HK-2 (cell line): ENCODE measurements around the gene GRIK5.
A peak's percentile ranks its signal among the peaks of the same experiment; 100 is the strongest.

ENCODE experiments used
- DNase-seq: peaks from one replicate; pipeline ENCODE4 v3.0.0-alpha.2; 2018; ENCODE audit not compliant: unreplicated experiment

GRIK5 gene

DNA sequence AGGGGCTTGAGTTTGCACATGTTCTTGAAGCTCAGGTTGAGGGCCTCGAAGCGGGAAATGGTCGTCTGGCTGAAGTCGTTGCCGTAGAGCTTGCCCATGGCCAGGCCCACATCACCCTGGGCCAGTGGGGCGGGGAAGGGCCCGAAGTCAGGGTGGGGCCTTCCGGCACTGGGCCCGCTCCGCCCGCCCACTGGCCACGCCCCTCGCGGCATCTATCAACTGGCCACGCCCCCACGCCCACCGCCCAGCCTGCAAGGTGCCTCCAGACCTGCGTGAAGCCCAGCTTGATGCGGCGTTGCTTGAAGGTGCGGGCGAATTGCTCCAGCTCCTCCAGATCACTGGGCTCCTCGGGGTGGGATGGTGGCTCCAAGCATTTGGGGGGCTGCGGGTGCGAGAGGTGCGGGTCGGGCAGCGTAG, 25.8 kb upstream of the GRIK5 start:
- no peak for DNase-seq

DNA sequence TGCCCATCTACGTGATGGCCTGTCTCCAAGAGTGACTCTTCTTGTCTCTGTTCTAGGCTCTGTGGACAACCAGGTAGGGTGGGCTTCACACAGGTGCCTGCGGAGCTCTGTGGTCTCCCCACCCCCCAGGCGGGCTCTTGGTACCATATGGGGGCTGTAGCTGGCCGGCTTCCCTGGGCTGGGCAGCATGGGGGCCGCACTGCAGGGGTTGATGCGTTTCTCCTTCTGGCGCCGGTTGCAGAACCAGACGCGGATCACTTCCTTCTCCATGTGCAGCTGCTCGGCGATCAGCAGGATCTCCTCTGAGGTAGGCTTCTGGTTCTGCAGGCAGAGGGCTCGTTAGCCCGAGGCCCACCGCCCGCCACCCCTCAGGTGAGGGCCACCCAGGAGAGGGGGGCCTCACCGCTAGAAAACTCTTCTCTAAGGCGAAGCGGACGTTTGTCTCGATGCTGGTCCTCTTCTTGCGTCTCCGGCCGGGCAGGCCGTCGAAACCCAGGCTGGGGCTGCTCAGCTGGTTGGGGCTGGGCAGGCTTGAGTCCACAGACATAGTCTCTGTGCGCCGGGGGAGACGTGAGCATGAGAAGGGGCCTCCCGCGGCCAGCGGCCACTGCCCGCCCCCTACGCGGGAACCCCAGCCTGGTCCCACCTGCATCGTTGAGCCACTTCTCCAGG, 25.3 kb upstream of the GRIK5 start:
- DNase-seq: no peak

DNA sequence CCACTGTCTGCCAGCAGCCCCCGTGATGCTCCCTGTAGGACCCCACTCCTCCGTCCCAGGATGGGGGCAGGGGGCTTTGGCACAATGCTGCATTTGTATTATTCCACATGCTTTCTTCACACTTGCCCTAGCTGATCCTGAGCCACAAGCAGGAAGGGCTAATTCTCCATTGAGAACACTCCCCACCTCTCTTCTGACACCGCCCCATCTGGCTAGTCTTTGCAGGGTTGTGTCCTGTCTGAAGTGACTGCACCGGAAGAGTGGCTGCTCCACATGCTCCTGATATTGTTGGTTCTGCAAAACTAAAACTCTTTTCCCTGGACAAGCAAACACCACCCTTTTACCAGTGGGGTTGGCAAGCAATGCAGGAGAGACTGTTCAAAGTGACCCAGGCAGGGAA, 23.9 kb upstream of the GRIK5 start:
- DNase-seq: no peak

DNA sequence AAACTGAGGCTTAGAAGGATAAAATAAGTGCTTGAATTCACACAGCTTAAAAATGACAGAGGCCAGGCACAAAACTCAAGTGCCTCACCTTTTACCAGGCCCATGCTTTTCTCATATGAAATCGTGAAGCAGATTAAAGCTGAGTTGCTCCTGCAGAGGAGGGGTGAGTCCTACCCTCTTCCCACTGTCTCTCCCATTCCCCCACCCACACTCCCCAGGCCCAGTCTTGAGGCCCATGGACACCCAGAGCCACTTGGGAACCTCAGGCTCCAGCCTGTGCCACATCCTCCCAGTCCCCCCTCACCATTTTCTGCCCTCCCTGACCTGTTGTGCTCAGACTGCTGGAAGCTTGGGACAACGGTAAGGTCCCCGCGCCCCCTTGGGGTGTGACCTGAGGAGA, 23.5 kb upstream of the GRIK5 start:
- no peak for DNase-seq

GRCh38 chr19:42092350-42092749, 22.3 kb upstream of the GRIK5 start:
- no peak for DNase-seq

GRCh38 chr19:42091742-42092141, 21.7 kb upstream of the GRIK5 start:
- no peak for DNase-seq

DNA sequence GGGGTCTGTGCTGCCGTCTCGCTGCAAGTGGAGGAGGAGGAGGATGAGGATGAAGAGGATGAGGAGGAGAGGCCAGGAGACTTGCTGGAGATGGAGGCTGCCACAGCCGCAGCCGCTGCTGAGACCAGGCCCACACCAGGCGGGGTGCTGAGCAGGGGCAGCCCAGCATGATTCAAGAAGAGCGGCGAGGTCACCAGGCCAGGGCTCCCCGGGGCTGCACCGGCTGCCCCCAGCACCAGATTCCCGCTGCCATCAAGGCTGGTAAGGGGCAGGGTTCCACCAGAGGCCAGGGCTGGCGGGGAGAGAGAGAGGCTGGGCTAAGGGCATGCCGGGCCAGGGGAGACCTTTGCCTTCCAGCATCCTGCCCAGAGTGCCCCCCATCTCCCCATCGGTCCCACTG, 21.3 kb upstream of the GRIK5 start:
- no peak for DNase-seq

- DNase-seq: no peak
Measured at GRCh38 chr19:42090672-42091071, 20.7 kb upstream of the GRIK5 start.

- DNase-seq: no peak
Measured at GRCh38 chr19:42089772-42090171, 19.8 kb upstream of the GRIK5 start.

DNA sequence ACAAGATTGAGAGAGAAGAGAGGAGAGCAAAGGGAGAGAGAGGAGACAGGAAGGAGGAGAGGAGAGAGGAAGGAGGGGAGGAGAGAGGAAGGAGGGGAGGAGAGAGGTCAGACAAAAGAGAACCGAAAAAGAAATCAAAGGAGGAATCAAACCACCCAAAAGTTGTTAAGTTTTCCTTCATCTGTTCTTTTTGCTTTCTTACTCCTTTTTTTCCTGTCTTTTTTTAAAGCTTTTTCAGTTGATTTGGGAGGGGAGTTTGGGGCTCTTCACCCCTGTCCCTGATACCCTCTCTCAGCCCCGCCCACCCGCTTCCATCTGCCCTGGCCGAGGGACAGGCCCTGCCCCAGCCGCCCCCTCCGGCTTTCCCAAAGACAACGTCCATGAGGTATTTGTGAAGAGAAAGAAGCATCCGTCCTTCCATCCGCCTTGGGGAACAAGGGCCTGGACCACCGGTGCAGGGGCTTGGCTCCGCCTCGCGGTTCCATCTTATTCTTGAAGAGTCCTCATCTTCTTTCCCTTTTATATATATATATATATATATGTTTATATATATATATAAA, 19.3 kb upstream of the GRIK5 start:
- DNase-seq: no peak

DNA sequence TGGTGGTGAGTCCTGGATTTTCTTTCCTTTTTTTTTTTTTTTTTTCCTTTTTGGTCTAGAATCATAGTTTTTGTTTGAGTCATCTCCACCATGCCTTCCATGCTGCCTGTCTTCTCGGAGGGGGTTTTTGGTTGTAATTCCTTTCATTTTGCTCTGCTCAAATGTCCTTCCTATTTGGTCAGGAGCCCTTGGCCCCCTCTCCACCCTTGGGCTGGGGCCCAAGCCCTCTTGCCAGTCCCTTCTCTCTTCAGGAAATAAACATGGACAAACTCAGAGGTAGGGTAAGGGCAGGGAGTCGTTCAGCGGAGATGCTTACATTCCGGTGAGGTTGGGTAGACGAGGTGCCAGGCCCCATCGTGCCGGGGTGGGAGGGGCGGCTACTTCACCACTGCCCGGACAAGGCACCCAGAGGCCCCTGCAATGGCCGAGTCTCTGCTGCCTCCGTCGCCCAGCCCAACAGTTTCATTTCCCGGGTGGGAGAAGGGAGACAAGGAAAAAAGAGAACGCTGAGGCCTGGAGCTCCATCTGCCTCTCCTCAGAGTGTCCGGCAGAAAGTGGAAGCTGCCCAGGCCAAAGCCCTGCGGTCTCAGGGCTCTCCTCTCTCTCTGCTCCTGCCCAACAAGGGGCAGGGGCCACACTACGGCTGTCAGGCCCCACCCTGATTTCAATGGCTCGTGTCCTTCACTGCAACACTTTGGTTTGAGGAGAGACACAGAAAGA, 18.6 kb upstream of the GRIK5 start:
- DNase-seq: peak; percentile 40

DNA sequence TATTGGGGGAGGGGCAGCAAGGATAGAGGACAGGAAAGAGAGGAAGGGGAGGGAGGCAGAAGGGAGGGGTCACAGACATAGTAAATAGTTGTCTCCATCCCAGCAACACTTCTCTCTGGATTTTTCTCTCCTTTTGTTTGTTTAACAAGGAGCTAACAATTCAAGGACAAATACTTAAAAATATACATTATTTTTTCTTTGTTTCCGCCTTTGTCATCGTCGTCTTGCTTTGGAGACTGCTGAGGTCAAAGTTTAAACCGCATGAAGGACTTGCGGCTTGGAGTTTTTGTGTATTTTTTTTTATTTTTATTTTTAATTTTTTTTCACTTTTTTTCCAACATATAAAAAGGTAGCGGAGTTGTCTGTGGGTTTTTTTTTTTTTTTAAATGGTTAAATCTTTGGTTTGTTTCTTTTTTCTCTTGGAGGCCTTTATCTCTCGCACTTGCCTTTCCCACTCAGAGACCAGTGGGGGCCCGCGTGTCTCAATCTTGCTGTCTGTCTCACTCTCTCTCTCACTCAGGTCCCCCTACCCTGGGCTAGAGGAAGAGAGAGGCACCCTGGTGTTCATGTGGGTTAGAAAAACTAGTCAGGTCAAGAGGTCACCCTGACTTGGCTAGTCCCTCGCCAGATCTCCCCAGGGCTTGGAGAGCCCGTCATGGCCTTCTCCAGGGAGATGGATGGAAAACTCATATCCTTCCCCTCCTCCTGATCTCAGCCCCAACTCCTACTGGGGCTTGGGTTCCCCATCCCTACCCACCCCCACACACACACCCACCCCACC, 17.0 kb upstream of the GRIK5 start:
- no peak for DNase-seq

GRCh38 chr19:42086188-42086736, 16.3 kb upstream of the GRIK5 start:
- no peak for DNase-seq

- DNase-seq: no peak
Measured at GRCh38 chr19:42083537-42083936, 13.5 kb upstream of the GRIK5 start.

GRCh38 chr19:42081584-42082203, 11.7 kb upstream of the GRIK5 start:
- DNase-seq: peak; percentile 35

DNA sequence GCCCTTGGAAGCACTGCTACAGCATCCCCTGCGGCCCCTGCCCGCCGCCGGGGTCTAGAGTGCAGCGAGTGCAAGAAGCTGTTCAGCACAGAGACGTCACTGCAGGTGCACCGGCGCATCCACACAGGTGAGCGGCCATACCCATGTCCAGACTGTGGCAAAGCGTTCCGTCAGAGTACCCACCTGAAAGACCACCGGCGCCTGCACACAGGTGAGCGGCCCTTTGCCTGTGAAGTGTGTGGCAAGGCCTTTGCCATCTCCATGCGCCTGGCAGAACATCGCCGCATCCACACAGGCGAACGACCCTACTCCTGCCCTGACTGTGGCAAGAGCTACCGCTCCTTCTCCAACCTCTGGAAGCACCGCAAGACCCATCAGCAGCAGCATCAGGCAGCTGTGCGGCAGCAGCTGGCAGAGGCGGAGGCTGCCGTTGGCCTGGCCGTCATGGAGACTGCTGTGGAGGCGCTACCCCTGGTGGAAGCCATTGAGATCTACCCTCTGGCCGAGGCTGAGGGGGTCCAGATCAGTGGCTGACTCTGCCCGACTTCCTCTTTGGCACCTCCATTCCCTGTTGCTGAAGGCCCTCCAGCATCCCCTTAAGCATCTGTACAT, 10.9 kb upstream of the GRIK5 start:
- no peak for DNase-seq

DNA sequence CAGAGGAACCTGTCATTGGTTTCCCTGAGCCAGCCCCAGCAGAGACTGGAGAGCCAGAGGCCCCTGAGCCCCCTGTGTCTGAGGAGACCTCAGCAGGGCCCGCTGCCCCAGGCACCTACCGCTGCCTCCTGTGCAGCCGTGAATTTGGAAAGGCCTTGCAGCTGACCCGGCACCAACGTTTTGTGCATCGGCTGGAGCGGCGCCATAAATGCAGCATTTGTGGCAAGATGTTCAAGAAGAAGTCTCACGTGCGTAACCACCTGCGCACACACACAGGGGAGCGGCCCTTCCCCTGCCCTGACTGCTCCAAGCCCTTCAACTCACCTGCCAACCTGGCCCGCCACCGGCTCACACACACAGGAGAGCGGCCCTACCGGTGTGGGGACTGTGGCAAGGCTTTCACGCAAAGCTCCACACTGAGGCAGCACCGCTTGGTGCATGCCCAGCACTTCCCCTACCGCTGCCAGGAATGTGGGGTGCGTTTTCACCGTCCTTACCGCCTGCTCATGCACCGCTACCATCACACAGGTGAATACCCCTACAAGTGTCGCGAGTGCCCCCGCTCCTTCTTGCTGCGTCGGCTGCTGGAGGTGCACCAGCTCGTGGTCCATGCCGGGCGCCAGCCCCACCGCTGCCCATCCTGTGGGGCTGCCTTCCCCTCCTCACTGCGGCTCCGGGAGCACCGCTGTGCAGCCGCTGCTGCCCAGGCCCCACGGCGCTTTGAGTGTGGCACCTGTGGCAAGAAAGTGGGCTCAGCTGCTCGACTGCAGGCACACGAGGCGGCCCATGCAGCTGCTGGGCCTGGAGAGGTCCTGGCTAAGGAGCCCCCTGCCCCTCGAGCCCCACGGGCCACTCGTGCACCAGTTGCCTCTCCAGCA, 10.1 kb upstream of the GRIK5 start:
- no peak for DNase-seq

GRCh38 chr19:42079276-42079669, 9.3 kb upstream of the GRIK5 start:
- peak; percentile 18 for DNase-seq

GRCh38 chr19:42078538-42079275, 8.7 kb upstream of the GRIK5 start:
- DNase-seq: no peak

- DNase-seq: no peak
Measured at GRCh38 chr19:42078058-42078457, 8.1 kb upstream of the GRIK5 start.
